Dermis blood vessel endothelial cell (primary cell): Measurements from ENCODE around the gene DIP2C. TPM values are rescaled to one million over a fixed set of nuclear protein-coding genes. Genes with fewer than 3 reads are reported as not detected.

Experiments
- DNase-seq: peaks from one replicate; pipeline ENCODE4 v3.0.0; 2010
- total RNA-seq: library from RNA; depleted of rRNA; stranded (reverse); fragments of >200 nt; gene quantifications from 2 replicates; pipeline ENCODE4 v1.2.3, GENCODE V29; 2014

Gene DIP2C
- total RNA-seq, 1 donor from 2014 or later: 6.5 TPM

- DNase-seq: no peak
Measured at GRCh38 chr10:260819-261429, 428.5 kb downstream of the DIP2C start.

GRCh38 chr10:251982-252582, 437.4 kb downstream of the DIP2C start:
- no peak for DNase-seq

- DNase-seq: no peak
Measured at GRCh38 chr10:248307-248706, 441.2 kb downstream of the DIP2C start.

GRCh38 chr10:247480-247879, 442.0 kb downstream of the DIP2C start:
- DNase-seq: no peak

- no peak for DNase-seq
Measured at GRCh38 chr10:246431-246830, 443.0 kb downstream of the DIP2C start.

GRCh38 chr10:244227-244626, 445.2 kb downstream of the DIP2C start:
- no peak for DNase-seq

GRCh38 chr10:241966-242643, 447.4 kb downstream of the DIP2C start:
- DNase-seq: no peak

GRCh38 chr10:241451-241850, 448.0 kb downstream of the DIP2C start:
- DNase-seq: no peak

- peak; percentile 8 for DNase-seq
Measured at GRCh38 chr10:239109-239508, 450.4 kb downstream of the DIP2C start.

- DNase-seq: peak; percentile 55
Measured at GRCh38 chr10:235915-236314, 453.6 kb downstream of the DIP2C start.

- no peak for DNase-seq
Measured at GRCh38 chr10:234708-235406, 454.6 kb downstream of the DIP2C start.

GRCh38 chr10:232878-233277, 456.6 kb downstream of the DIP2C start:
- no peak for DNase-seq

- no peak for DNase-seq
Measured at GRCh38 chr10:232061-232460, 457.4 kb downstream of the DIP2C start.

GRCh38 chr10:230758-231157, 458.7 kb downstream of the DIP2C start:
- peak; percentile 23 for DNase-seq

GRCh38 chr10:228366-228765, 461.1 kb downstream of the DIP2C start:
- no peak for DNase-seq

GRCh38 chr10:227014-227413, 462.5 kb downstream of the DIP2C start:
- no peak for DNase-seq

- no peak for DNase-seq
Measured at GRCh38 chr10:226018-226417, 463.4 kb downstream of the DIP2C start.

- DNase-seq: no peak
Measured at GRCh38 chr10:224571-224970, 464.9 kb downstream of the DIP2C start.

Other genes starting within 250 kb of the DIP2C start
- 23.5 and 33.4 TPM in 2 replicates for gene LARP4B, start 242.0 kb upstream of the DIP2C start, total RNA-seq